NCI-H1436 treated with DMSO at 0.1 percent for 48 hours (cell line): ENCODE results near the gene ADNP2.

Experiments used
- DNase-seq: peaks from one replicate; lab custom pipeline; 2025; lab: John Stamatoyannopoulos, UW

ADNP2 gene

GRCh38 chr18:80170395-80171053 lies 61.5 kb downstream of the ADNP2 start:
- DNase-seq: no peak

- DNase-seq: no peak
Observed at GRCh38 chr18:80171054-80171872, 62.2 kb downstream of the ADNP2 start.

- no peak for DNase-seq
Observed at GRCh38 chr18:80172056-80172455, 63.0 kb downstream of the ADNP2 start.

GRCh38 chr18:80173060-80173459 lies 64.0 kb downstream of the ADNP2 start:
- DNase-seq: no peak

- no peak for DNase-seq
Observed at GRCh38 chr18:80175451-80176204, 66.6 kb downstream of the ADNP2 start.

GRCh38 chr18:80176334-80177073 lies 67.4 kb downstream of the ADNP2 start:
- DNase-seq: no peak

GRCh38 chr18:80177128-80177527 lies 68.1 kb downstream of the ADNP2 start:
- DNase-seq: no peak

GRCh38 chr18:80178935-80179818 lies 70.1 kb downstream of the ADNP2 start:
- no peak for DNase-seq

GRCh38 chr18:80179857-80180558 lies 70.9 kb downstream of the ADNP2 start:
- no peak for DNase-seq

- DNase-seq: no peak
Observed at GRCh38 chr18:80180778-80181564, 71.9 kb downstream of the ADNP2 start.

GRCh38 chr18:80181642-80182461 lies 72.8 kb downstream of the ADNP2 start:
- no peak for DNase-seq

GRCh38 chr18:80182855-80183254 lies 73.8 kb downstream of the ADNP2 start:
- no peak for DNase-seq

- DNase-seq: no peak
Observed at GRCh38 chr18:80183273-80184050, 74.4 kb downstream of the ADNP2 start.

GRCh38 chr18:80184243-80184772 lies 75.2 kb downstream of the ADNP2 start:
- no peak for DNase-seq

- no peak for DNase-seq
Observed at GRCh38 chr18:80185545-80185944, 76.5 kb downstream of the ADNP2 start.

- DNase-seq: no peak
Observed at GRCh38 chr18:80187956-80188642, 79.0 kb downstream of the ADNP2 start.
